Fibroblast of villous mesenchyme (primary cell): ENCODE measurements around the gene CUZD1. TPM values are rescaled to one million over a fixed set of nuclear protein-coding genes. Genes with fewer than 3 reads are reported as not detected.

Source experiments
- DNase-seq: peaks from one replicate; pipeline ENCODE4 v3.0.0-alpha.2; 2010; ENCODE audit warnings: low read depth
- H3K4me3 ChIP-seq: 2 replicates; pipeline ENCODE4 v1.5.1; 2011; ENCODE audit warnings: low read depth, mild to moderate bottlenecking, low read length
- total RNA-seq: library from RNA; depleted of rRNA; stranded (reverse); fragments of >200 nt; gene quantifications from 2 replicates; pipeline ENCODE4 v1.2.3, GENCODE V29; 2012
- TF ChIP-seq, protein P1 (sequence below): IDR thresholded peaks from 2 replicates; pipeline ENCODE4 v1.5.1; 2012; ENCODE audit warnings: low read depth, mild to moderate bottlenecking, low read length; ENCODE audit not compliant: insufficient read depth

Gene CUZD1
- total RNA-seq, 1 donor: 0.43 TPM

GRCh38 chr10:122854648-122855047 lies 9.0 kb upstream of the CUZD1 start:
- TF ChIP-seq, protein P1, sequence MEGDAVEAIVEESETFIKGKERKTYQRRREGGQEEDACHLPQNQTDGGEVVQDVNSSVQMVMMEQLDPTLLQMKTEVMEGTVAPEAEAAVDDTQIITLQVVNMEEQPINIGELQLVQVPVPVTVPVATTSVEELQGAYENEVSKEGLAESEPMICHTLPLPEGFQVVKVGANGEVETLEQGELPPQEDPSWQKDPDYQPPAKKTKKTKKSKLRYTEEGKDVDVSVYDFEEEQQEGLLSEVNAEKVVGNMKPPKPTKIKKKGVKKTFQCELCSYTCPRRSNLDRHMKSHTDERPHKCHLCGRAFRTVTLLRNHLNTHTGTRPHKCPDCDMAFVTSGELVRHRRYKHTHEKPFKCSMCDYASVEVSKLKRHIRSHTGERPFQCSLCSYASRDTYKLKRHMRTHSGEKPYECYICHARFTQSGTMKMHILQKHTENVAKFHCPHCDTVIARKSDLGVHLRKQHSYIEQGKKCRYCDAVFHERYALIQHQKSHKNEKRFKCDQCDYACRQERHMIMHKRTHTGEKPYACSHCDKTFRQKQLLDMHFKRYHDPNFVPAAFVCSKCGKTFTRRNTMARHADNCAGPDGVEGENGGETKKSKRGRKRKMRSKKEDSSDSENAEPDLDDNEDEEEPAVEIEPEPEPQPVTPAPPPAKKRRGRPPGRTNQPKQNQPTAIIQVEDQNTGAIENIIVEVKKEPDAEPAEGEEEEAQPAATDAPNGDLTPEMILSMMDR: no peak
- no peak overlapping the region for H3K4me3 ChIP-seq
- DNase-seq: peak; percentile 58

DNA sequence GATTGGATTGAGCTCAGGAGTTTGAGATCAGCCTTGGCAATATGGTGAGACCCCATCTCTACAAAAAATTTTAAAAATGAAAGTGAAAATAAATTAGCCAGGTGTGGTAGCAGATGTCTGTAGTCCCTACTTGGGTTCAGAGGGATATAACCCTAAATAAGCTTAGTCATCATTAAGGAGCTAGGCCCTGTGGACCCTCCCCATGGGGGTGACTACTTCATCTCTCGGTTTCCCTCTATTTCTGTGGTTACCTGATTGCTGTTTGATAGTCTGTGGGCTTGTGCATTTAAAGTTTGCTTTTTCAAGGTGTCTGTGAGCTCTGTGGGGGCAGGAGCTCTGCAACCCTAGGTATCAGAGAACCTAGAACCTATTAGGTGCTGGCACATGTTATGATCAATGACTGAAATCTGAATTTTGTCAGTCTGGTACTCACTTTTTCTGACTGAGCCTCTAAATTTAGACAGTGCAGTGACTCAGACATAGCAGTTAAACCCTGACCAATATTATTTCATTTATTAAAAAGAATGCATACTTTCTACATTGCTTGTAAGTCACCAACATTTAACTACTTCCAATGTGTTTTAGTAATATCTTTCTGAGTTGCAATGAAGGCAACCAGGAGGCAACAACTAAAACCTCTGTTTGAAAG lies 8.1 kb upstream of the CUZD1 start:
- DNase-seq: peak; percentile 24
- no peak overlapping the region for H3K4me3 ChIP-seq
- TF ChIP-seq, protein P1: no peak

DNA sequence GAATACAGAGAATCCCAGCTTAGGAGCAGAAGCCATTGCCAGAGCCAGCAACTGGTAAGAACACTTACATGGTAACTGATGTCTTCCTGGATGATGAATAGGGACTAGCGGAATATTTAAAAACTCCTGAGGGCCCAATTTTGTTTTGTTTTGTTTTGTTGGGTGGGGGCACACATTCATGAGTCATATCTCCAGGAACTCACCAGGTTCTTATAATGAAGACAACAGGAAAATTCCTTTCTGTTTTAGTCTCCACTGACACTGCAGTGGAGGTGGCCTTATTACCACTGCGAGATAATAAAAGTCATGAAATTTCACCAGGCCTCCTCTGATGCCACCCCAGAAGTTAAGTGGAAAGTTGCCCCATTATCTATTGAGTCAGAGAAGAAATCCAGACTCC lies 6.6 kb upstream of the CUZD1 start:
- TF ChIP-seq, protein P1: no peak
- no peak overlapping the region for H3K4me3 ChIP-seq
- peak; percentile 22 for DNase-seq

DNA sequence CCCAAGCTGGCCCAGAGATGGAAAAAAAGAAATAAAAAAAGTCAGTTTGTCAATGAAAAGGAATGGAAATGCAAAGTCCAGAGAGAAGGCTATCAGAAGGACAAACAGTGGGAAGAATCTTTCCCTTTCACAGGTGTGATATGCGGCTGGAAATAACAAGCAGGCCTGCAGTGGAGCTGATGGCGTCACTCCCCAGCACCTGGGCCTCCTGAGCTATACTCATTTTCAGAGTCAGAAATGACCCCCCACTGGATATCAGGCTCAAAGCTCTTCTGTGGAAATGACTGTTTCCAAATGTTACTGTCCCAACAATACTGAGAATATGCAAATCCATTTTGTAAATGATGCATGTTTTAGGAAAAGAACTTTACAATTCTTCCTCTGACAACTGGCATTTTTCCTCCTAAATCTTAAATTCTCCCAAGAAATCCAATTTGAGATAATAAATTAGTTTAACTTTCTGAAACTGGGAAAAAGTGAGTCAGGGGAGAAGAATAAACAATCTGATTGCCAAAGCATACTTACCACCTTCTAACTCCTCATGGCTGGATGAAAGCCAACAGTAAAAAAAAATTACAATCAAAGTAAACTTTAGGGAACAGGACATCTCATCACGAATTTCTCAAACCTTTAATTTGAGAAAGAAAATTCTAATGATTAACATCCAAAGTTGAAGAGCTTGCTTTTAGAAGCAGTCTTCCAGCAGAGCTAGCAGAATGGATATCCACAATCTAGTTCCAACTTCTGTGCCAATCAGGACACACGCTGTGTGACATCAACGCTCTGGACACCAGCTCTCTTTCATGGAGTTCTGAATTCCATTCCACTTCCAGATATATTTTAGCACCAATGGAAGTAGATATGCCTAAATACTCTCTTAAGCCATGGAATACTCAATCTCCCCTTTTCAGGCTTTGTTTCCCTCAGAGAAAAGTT lies 5.3 kb upstream of the CUZD1 start:
- no peak overlapping the region for H3K4me3 ChIP-seq
- TF ChIP-seq, protein P1: no peak
- DNase-seq: peak; percentile 37

DNA sequence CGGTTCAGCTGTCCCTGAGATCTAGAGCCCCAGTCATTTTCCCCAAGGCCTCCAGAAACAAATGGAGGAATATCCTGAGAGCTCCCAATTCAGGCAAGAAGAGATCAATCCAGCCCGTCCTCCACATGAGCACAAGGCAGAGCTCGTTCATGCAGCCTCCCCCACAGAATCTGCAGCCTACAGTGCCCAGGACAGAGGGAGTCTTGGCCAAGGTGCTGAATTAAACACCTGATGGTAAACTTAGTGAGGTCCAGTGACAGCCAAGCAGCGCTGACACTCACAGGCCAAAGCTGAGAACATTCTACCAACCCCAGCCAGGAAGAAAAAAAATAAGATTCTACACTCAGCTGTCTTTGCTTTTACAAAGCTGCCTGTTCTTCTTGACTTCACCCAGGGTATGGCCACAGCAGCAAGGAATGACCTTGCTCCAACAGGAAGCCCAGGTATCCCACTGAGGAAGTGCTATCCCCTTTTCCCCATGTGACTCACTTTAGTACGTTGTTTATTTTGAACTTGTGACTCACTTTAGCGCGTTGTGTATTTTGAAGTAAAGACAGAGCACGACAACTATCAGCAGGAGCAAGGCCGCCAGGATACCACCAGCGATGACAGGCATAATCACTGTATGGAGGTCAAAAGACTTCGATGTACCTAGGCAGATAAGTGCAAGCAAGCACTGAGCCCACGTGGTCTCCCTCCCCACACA lies 4.4 kb upstream of the CUZD1 start:
- DNase-seq: no peak
- TF ChIP-seq, protein P1: no peak
- H3K4me3 ChIP-seq: no peak overlapping the region

DNA sequence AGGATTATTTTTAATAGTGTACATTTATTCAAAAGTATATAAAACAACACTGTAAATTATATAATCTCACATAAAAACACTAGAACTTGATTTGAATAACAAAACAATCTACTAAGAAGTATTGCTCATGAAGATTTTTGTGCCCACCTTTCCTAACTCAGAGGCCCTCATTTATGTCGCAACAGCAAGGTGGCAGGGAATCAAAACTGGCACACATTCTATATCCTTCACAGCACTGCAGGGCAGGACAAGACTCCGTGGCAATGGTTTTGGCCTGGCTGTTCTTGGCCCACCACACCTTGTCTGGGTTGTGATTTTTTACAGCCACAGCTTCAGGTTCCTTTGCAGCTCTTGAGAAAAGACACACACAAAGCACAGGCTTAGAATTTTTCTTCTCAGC lies 3.4 kb upstream of the CUZD1 start:
- TF ChIP-seq, protein P1: no peak
- no peak overlapping the region for H3K4me3 ChIP-seq
- no peak for DNase-seq
